Heart left ventricle (tissue), 13 donors: ENCODE measurements around the gene ZG16B.

ENCODE experiments used
- CTCF ChIP-seq, 12 donors: fragments of 200-600 bp; sonication (generic) in 4 of 12; IDR thresholded peaks; one replicate each; pipeline versions ENCODE4 v1.5.0 to v1.8.0; 2018 to 2022; ENCODE audit warnings: antibody characterized with exemption in 12 of 12, mild to moderate bottlenecking in 5 of 12
- POLR2A ChIP-seq, 2 donors: fragments of 450-650 bp; IDR thresholded peaks; one replicate each; pipeline ENCODE4 v1.6.1; 2017; ENCODE audit warnings: antibody characterized with exemption in 2 of 2, mild to moderate bottlenecking in 2 of 2, moderate library complexity in 2 of 2
- donor health status: ischemic (EF 13 %, LVEDD 7.1; RV severe dilation, severe dysfunction).
- donor health status: DM: no; HTN: yes; CAD: no.
- donor health status: DM: no; HTN: no; CAD: no.
- donor health status: ischemic (EF 25% LVEDD 6.9; RV normal size, moderate dysfunction).
- donor health status: ischemic (EF 25% LVEDD 5.7; RV mildly dilated, moderate dysfunction).
- donor health status: ischemic (EF 35%, LVEDD 5.7; RV mildly dilated, moderate dysfunction).
- donor health status: nonischemic (EF 11% LVEDD 7.7; RV severe dilation, severe dysfunction).
- donor health status: DM: yes; HTN: yes; CAD: no.
- donor health status: PGD.
- donor health status: ischemic (EF 29% LVEDD 5.4; RV normal size, mild dysfunction).
- donor health status: nonischemic (EF 23%, LVEDD 6.1; RV moderate dilation, normal function).

GRCh38 chr16:2818272-2818876 lies 11.7 kb upstream of the ZG16B start:
- no peak for TF ChIP-seq CTCF (IDR thresholded peaks at IDR 0.05)
- no peak for TF ChIP-seq POLR2A (IDR thresholded peaks at IDR 0.05)
